GM23338 (cell line): Measurements from ENCODE around the gene PARP3. TPM values are rescaled to one million over a fixed set of nuclear protein-coding genes. Genes with fewer than 3 reads are reported as not detected.

ENCODE experiments used
- ATAC-seq: fragments of 200-7000 bp; cut with Tn5 transposase; 3 replicates; pipeline ENCODE4 v1.9.1; 2020
- DNase-seq: peaks from one replicate; pipeline ENCODE4 v3.0.0-alpha.2; 2015; ENCODE audit warnings: low spot score
- H2AFZ ChIP-seq: fragments of 200-600 bp; sonication (generic); 2 replicates; pipeline ENCODE4 v1.8.0; 2016; ENCODE audit warnings: antibody characterized with exemption, mild to moderate bottlenecking, moderate library complexity
- H3F3A ChIP-seq: fragments of 200-600 bp; sonication (generic); replicated peaks from 2 replicates; pipeline ENCODE4 v1.8.0; 2017; ENCODE audit warnings: antibody characterized with exemption, mixed run types, low read depth
- H3K27ac ChIP-seq: fragments of 200-600 bp; sonication (generic); 2 replicates; pipeline ENCODE4 v1.6.1; 2016; ENCODE audit warnings: low read depth
- H3K27me3 ChIP-seq: fragments of 200-600 bp; sonication (generic); 2 replicates; pipeline ENCODE4 v1.8.0; 2016; ENCODE audit warnings: mild to moderate bottlenecking, mixed run types, moderate library complexity; ENCODE audit not compliant: insufficient read depth
- H3K36me3 ChIP-seq: fragments of 200-600 bp; sonication (generic); 2 replicates; pipeline ENCODE4 v1.8.0; 2016; ENCODE audit warnings: mild to moderate bottlenecking; ENCODE audit not compliant: insufficient read depth
- H3K4me1 ChIP-seq: fragments of 200-600 bp; sonication (generic); 2 replicates; pipeline ENCODE4 v1.8.0; 2016; ENCODE audit warnings: mild to moderate bottlenecking, moderate library complexity; ENCODE audit not compliant: insufficient read depth
- H3K4me2 ChIP-seq: fragments of 200-600 bp; sonication (generic); 2 replicates; pipeline ENCODE4 v1.7.1; 2017; ENCODE audit warnings: mixed run types
- H3K4me3 ChIP-seq: fragments of 200-600 bp; sonication (generic); 2 replicates; pipeline ENCODE4 v1.6.1; 2016; ENCODE audit warnings: mixed run types
- H3K79me2 ChIP-seq: fragments of 200-600 bp; sonication (generic); replicated peaks from 2 replicates; pipeline ENCODE4 v1.8.0; 2017; ENCODE audit warnings: mild to moderate bottlenecking; ENCODE audit not compliant: insufficient read depth
- H3K9me2 ChIP-seq: fragments of 200-600 bp; sonication (generic); 2 replicates; pipeline ENCODE4 v1.8.0; 2017; ENCODE audit not compliant: insufficient read depth
- H4K20me1 ChIP-seq: fragments of 200-600 bp; sonication (generic); replicated peaks from 2 replicates; pipeline ENCODE4 v1.8.0; 2017; ENCODE audit warnings: mild to moderate bottlenecking; ENCODE audit not compliant: insufficient read depth
- H3K27ac Mint-ChIP-seq: 2 replicates; pipeline ENCODE4 v1.8.0; 2020; ENCODE audit warnings: inconsistent platforms, mild to moderate bottlenecking, moderate library complexity, mixed read lengths
- H3K27me3 Mint-ChIP-seq: 3 replicates; pipeline ENCODE4 v1.8.0; 2022; ENCODE audit warnings: low read depth, mild to moderate bottlenecking, moderate library complexity, mixed read lengths, inconsistent platforms; ENCODE audit not compliant: insufficient read depth, poor library complexity
- H3K36me3 Mint-ChIP-seq: 3 replicates; pipeline ENCODE4 v1.8.0; 2021; ENCODE audit warnings: low read depth, mild to moderate bottlenecking, inconsistent platforms, moderate library complexity, mixed read lengths
- H3K4me1 Mint-ChIP-seq: 3 replicates; pipeline ENCODE4 v1.8.0; 2020; ENCODE audit warnings: mild to moderate bottlenecking, inconsistent platforms, mixed read lengths
- H3K4me3 Mint-ChIP-seq: 3 replicates; pipeline ENCODE4 v1.8.0; 2021; ENCODE audit warnings: moderate library complexity, mild to moderate bottlenecking, inconsistent platforms, mixed read lengths
- H3K9me3 Mint-ChIP-seq: 3 replicates; pipeline ENCODE4 v1.8.0; 2020; ENCODE audit warnings: moderate library complexity, mild to moderate bottlenecking, inconsistent platforms, mixed read lengths
- CREB1 ChIP-seq: fragments of 250-450 bp; sonication (Bioruptor Pico); IDR thresholded peaks from 2 replicates; pipeline ENCODE4 v1.5.0; 2020; ENCODE audit warnings: low read depth, mild to moderate bottlenecking, moderate library complexity
- CTCF ChIP-seq, 2 experiments: fragments of 200-600 bp in 1 of 2; sonication (generic) in 1 of 2; conservative IDR thresholded peaks; 2 replicates each; pipeline versions ENCODE4 v1.5.1 to v1.6.1; 2016 to 2017; ENCODE audit warnings: antibody characterized with exemption in 2 of 2, low read depth in 2 of 2, mild to moderate bottlenecking in 2 of 2, moderate library complexity in 1 of 2
- ETS1 ChIP-seq: IDR thresholded peaks from 2 replicates; pipeline ENCODE4 v1.6.1; 2016; ENCODE audit warnings: antibody characterized with exemption
- EZH2 ChIP-seq: fragments of 200-600 bp; sonication (generic); IDR thresholded peaks from one replicate; pipeline ENCODE4 v1.8.0; 2017; ENCODE audit warnings: antibody characterized with exemption, mild to moderate bottlenecking, low read depth; ENCODE audit not compliant: unreplicated experiment
- EZH2phosphoT487 ChIP-seq: fragments of 200-600 bp; sonication (generic); IDR thresholded peaks from one replicate; pipeline ENCODE4 v1.8.1; 2018; ENCODE audit warnings: antibody characterized with exemption; ENCODE audit not compliant: unreplicated experiment
- JUNB ChIP-seq: IDR thresholded peaks from one replicate; pipeline ENCODE4 v1.6.1; 2016; ENCODE audit warnings: antibody characterized with exemption; ENCODE audit not compliant: unreplicated experiment
- NANOG ChIP-seq: IDR thresholded peaks from 2 replicates; pipeline ENCODE4 v1.6.1; 2016; ENCODE audit warnings: antibody characterized with exemption, borderline replicate concordance
- POLR2AphosphoS5 ChIP-seq: IDR thresholded peaks from 2 replicates; pipeline ENCODE4 v1.6.1; 2016; ENCODE audit warnings: antibody characterized with exemption, low read depth
- REST ChIP-seq: IDR thresholded peaks from one replicate; pipeline ENCODE4 v1.6.1; 2018; ENCODE audit warnings: antibody characterized with exemption; ENCODE audit not compliant: unreplicated experiment
- STAT1 ChIP-seq: IDR thresholded peaks from one replicate; pipeline ENCODE4 v1.6.1; 2016; ENCODE audit warnings: antibody characterized with exemption; ENCODE audit not compliant: unreplicated experiment
- ZNF114 ChIP-seq: fragments of 250-450 bp; sonication (Bioruptor Pico); IDR thresholded peaks from 2 replicates; pipeline ENCODE4 v1.5.0; 2020; ENCODE audit warnings: mild to moderate bottlenecking, moderate library complexity
- ZNF331 ChIP-seq: fragments of 250-450 bp; sonication (Bioruptor Pico); IDR thresholded peaks from 2 replicates; pipeline ENCODE4 v1.5.0; 2020; ENCODE audit warnings: low read depth, mild to moderate bottlenecking, moderate library complexity
- ZNF462 ChIP-seq: fragments of 250-450 bp; sonication (Bioruptor Pico); IDR thresholded peaks from 2 replicates; pipeline ENCODE4 v1.5.0; 2020; ENCODE audit warnings: mild to moderate bottlenecking, moderate library complexity
- polyA plus RNA-seq: library from polyadenylated mRNA; unstranded; fragments of >200 nt; fragmentation: Nextera tagmentation; extraction: Ambion mirVana; gene quantifications from 2 replicates; pipeline ENCODE4 v1.2.1, GENCODE V29; 2016
- total RNA-seq: library from RNA; depleted of rRNA; stranded (reverse); fragments of >200 nt; shearing (Covaris generic); gene quantifications from 2 replicates; pipeline ENCODE4 v1.2.3, GENCODE V29; 2014

PARP3 gene
- total and polyA plus RNA-seq, 2 experiments from 2014 or later = 0.76 to 1.1 TPM

GRCh38 chr3:51961011-51961410 is 18.8 kb downstream of the PARP3 start:
- TF ChIP-seq ETS1 = no peak
- TF ChIP-seq ZNF462 (CRISPR knock-in tag) = no peak
- TF ChIP-seq ZNF114 (CRISPR knock-in tag) = no peak
- TF ChIP-seq EZH2 = no peak
- no peak for TF ChIP-seq REST
- no peak for TF ChIP-seq STAT1
- TF ChIP-seq EZH2phosphoT487 = no peak
- no peak for TF ChIP-seq ZNF331
- no peak for TF ChIP-seq NANOG
- TF ChIP-seq POLR2AphosphoS5 = no peak
- TF ChIP-seq CREB1 (CRISPR knock-in tag) = no peak
- no peak for TF ChIP-seq CTCF (conservative IDR thresholded peaks at IDR 0.05; ENCODE audit: low read depth in 2 of 2)
- TF ChIP-seq JUNB = no peak
- DNase-seq (no peak), ATAC-seq (no peak)
- Histone ChIP-seq H3K27me3 (peaks cover 15% of the 10 kb centered on the region; the same call in 1 of the 2 replicates), H3F3A (0 out of 2 replicates have a peak, but pooled peaks cover 5% of the 10 kb centered on the region), H3K36me3 (no peaks in the 10 kb centered on the region), H3K4me2 (no peak overlapping the region), H3K79me2 (no peaks in the 10 kb centered on the region), H2AFZ (no peak overlapping the region), H3K27ac (no peak overlapping the region), H4K20me1 (no peaks in the 10 kb centered on the region; the same call in 1 of the 2 replicates), H3K4me3 (no peak overlapping the region), H3K4me1 (peaks cover 15% of the 10 kb centered on the region; the same call in 1 of the 2 replicates), H3K9me2 (no peaks in the 10 kb centered on the region)
- no peak overlapping the region for H3K27ac Mint-ChIP-seq
- peaks cover 30% of the 10 kb centered on the region for H3K4me1 Mint-ChIP-seq
- H3K36me3 Mint-ChIP-seq = peaks cover 7% of the 10 kb centered on the region; the same call in 2 of the 3 replicates
- no peaks in the 10 kb centered on the region; the same call in 2 of the 3 replicates for H3K9me3 Mint-ChIP-seq
- peaks cover 31% of the 10 kb centered on the region for H3K27me3 Mint-ChIP-seq
- no peak overlapping the region for H3K4me3 Mint-ChIP-seq
